Measurements from ENCODE around the gene PLAA.

GRCh38 chr9:26939955-26940711, 6.9 kb downstream of the PLAA start:
- TF ChIP-seq EZH2 (IDR thresholded peaks at IDR 0.05; ENCODE audit: borderline replicate concordance, insufficient read depth, low read length, poor library complexity, severe bottlenecking), result no peak
- TF ChIP-seq REST (IDR thresholded peaks at IDR 0.05; ENCODE audit: borderline replicate concordance), result no peak
- TF ChIP-seq, protein P1, sequence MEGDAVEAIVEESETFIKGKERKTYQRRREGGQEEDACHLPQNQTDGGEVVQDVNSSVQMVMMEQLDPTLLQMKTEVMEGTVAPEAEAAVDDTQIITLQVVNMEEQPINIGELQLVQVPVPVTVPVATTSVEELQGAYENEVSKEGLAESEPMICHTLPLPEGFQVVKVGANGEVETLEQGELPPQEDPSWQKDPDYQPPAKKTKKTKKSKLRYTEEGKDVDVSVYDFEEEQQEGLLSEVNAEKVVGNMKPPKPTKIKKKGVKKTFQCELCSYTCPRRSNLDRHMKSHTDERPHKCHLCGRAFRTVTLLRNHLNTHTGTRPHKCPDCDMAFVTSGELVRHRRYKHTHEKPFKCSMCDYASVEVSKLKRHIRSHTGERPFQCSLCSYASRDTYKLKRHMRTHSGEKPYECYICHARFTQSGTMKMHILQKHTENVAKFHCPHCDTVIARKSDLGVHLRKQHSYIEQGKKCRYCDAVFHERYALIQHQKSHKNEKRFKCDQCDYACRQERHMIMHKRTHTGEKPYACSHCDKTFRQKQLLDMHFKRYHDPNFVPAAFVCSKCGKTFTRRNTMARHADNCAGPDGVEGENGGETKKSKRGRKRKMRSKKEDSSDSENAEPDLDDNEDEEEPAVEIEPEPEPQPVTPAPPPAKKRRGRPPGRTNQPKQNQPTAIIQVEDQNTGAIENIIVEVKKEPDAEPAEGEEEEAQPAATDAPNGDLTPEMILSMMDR (IDR thresholded peaks at IDR 0.05; ENCODE audit: poor library complexity, severe bottlenecking), result no peak

Data from neural cell (in vitro differentiated cells).